Measurements from ENCODE around the gene ERFL. TPM values are rescaled to one million over a fixed set of nuclear protein-coding genes. Genes with fewer than 3 reads are reported as not detected.
"Not testable (repeated sequence)": the region's sequence is repeated elsewhere in the genome, so short reads cannot be mapped to it uniquely, and the experiment has no call there.

The ERFL gene
- total and polyA plus RNA-seq, 4 donors, result 0.46 to 0.81 (median 0.51) TPM; not detected in 1

- Histone ChIP-seq H3K27ac (ENCODE audit: low read depth in 1 of 2, low read length in 2 of 2) (no peak overlapping the region), H3K4me3 (ENCODE audit: low read length in 2 of 2) (no peak overlapping the region), H3K27me3 (ENCODE audit: control insufficient read depth in 1 of 2, insufficient read depth in 2 of 2, low read length in 1 of 2) (no peaks in the 10 kb centered on the region), H3K36me3 (ENCODE audit: control insufficient read depth in 1 of 2, insufficient read depth in 2 of 2, low read length in 1 of 2) (no peaks in the 10 kb centered on the region), H3K9me3 (ENCODE audit: control insufficient read depth, low read length) (no peaks in the 10 kb centered on the region), H3K4me1 (ENCODE audit: control insufficient read depth in 1 of 2, insufficient read depth in 2 of 2, low read length in 2 of 2) (no peaks in the 10 kb centered on the region)
- intact Hi-C loops (cut with DNase I), result loop anchor here (5.0 to 10.0 kb wide), 2 partner anchors 75 to 78 kb away; partner anchors contain the start of gene RABAC1 (in 2 of the 2)
- DNase-seq (no peak), ATAC-seq (ENCODE audit: low FRiP score) (no peak)
- 78 to 80% methylated on average over 7 of the region's 7 CpGs for WGBS, 2 donors
Observed at GRCh38 chr19:41879670-41880328, 48.5 kb downstream of the ERFL start.

- no peaks in the 10 kb centered on the region for H3K9me3 ChIP-seq (ENCODE audit: control insufficient read depth, low read length)
- no peak overlapping the region for H3K4me3 ChIP-seq (ENCODE audit: low read length in 2 of 2)
- H3K27ac ChIP-seq (ENCODE audit: low read depth in 1 of 2, low read length in 2 of 2), result no peak overlapping the region
- DNase-seq (no peak), ATAC-seq (ENCODE audit: low FRiP score) (no peak)
- no peaks in the 10 kb centered on the region for H3K36me3 ChIP-seq (ENCODE audit: control insufficient read depth in 1 of 2, insufficient read depth in 2 of 2, low read length in 1 of 2)
- intact Hi-C loops (cut with DNase I), result no loop called here
- no peaks in the 10 kb centered on the region for H3K4me1 ChIP-seq (ENCODE audit: control insufficient read depth in 1 of 2, insufficient read depth in 2 of 2, low read length in 2 of 2)
- WGBS, 2 donors, result 83 to 84% methylated on average over 21 of the region's 21 CpGs
- no peaks in the 10 kb centered on the region for H3K27me3 ChIP-seq (ENCODE audit: control insufficient read depth in 1 of 2, insufficient read depth in 2 of 2, low read length in 1 of 2)
Observed at GRCh38 chr19:41879080-41879479, 49.2 kb downstream of the ERFL start.

GRCh38 chr19:41877916-41878905 is 50.0 kb downstream of the ERFL start:
- no peaks in the 10 kb centered on the region for H3K4me1 ChIP-seq (ENCODE audit: control insufficient read depth in 1 of 2, insufficient read depth in 2 of 2, low read length in 2 of 2)
- WGBS, 2 donors, result 64% methylated on average over 16 to 17 of the region's 17 CpGs

GRCh38 chr19:41876847-41877832 is 51.1 kb downstream of the ERFL start, which contains the start of gene CD79A:
CD79A (plus strand) TSS chr19:41877279; CDS start chr19:41877305, 26 bp downstream.
- no peak within 1 kb of the TSS for H3K27ac ChIP-seq (ENCODE audit: low read depth in 1 of 2, low read length in 2 of 2)
- H3K4me1 ChIP-seq (ENCODE audit: control insufficient read depth in 1 of 2, insufficient read depth in 2 of 2, low read length in 2 of 2), result no peaks in the 10 kb centered on the region
- ATAC-seq (ENCODE audit: low FRiP score) (peak; percentile 33), DNase-seq (no peak)
- no peaks in the 10 kb centered on the region for H3K27me3 ChIP-seq (ENCODE audit: control insufficient read depth in 1 of 2, insufficient read depth in 2 of 2, low read length in 1 of 2)
- intact Hi-C loops (cut with DNase I), result no loop called here
- no peaks in the 10 kb centered on the region for H3K9me3 ChIP-seq (ENCODE audit: control insufficient read depth, low read length)
- WGBS, 2 donors, result 60 to 62% methylated on average over 9 of the region's 9 CpGs
- no peaks in the 10 kb centered on the region for H3K36me3 ChIP-seq (ENCODE audit: control insufficient read depth in 1 of 2, insufficient read depth in 2 of 2, low read length in 1 of 2)
- H3K4me3 ChIP-seq (ENCODE audit: low read length in 2 of 2), result no peak within 1 kb of the TSS

More at GRCh38 chr19:41877916-41878905, 50.0 kb downstream of the ERFL start:
- DNase-seq, result no peak
- intact Hi-C loops (cut with DNase I), result no loop called here
- no peak overlapping the region for H3K27ac ChIP-seq (ENCODE audit: low read depth in 1 of 2, low read length in 2 of 2)
- no peaks in the 10 kb centered on the region for H3K27me3 ChIP-seq (ENCODE audit: control insufficient read depth in 1 of 2, insufficient read depth in 2 of 2, low read length in 1 of 2)
- no peaks in the 10 kb centered on the region for H3K36me3 ChIP-seq (ENCODE audit: control insufficient read depth in 1 of 2, insufficient read depth in 2 of 2, low read length in 1 of 2)
- no peak for ATAC-seq (ENCODE audit: low FRiP score)
- H3K9me3 ChIP-seq (ENCODE audit: control insufficient read depth, low read length), result no peaks in the 10 kb centered on the region
- H3K4me3 ChIP-seq (ENCODE audit: low read length in 2 of 2), result no peak overlapping the region

GRCh38 chr19:41875973-41876372 is 52.3 kb downstream of the ERFL start:
- H3K9me3 ChIP-seq (ENCODE audit: control insufficient read depth, low read length); H3K4me1 ChIP-seq (ENCODE audit: control insufficient read depth in 1 of 2, insufficient read depth in 2 of 2, low read length in 2 of 2); H3K27me3 ChIP-seq (ENCODE audit: control insufficient read depth in 1 of 2, insufficient read depth in 2 of 2, low read length in 1 of 2); ATAC-seq (ENCODE audit: low FRiP score); H3K36me3 ChIP-seq (ENCODE audit: control insufficient read depth in 1 of 2, insufficient read depth in 2 of 2, low read length in 1 of 2); DNase-seq; H3K4me3 ChIP-seq (ENCODE audit: low read length in 2 of 2); intact Hi-C loops (cut with DNase I); H3K27ac ChIP-seq (ENCODE audit: low read depth in 1 of 2, low read length in 2 of 2): not testable (repeated sequence)
- 77 to 85% methylated on average over 3 of the region's 3 CpGs for WGBS, 2 donors

GRCh38 chr19:41872775-41873647 is 55.2 kb downstream of the ERFL start:
- Histone ChIP-seq H3K4me3 (ENCODE audit: low read length in 2 of 2) (no peak overlapping the region), H3K9me3 (ENCODE audit: control insufficient read depth, low read length) (no peaks in the 10 kb centered on the region), H3K4me1 (ENCODE audit: control insufficient read depth in 1 of 2, insufficient read depth in 2 of 2, low read length in 2 of 2) (no peaks in the 10 kb centered on the region), H3K27ac (ENCODE audit: low read depth in 1 of 2, low read length in 2 of 2) (no peak overlapping the region), H3K36me3 (ENCODE audit: control insufficient read depth in 1 of 2, insufficient read depth in 2 of 2, low read length in 1 of 2) (peaks cover 0 to 4% of the 10 kb centered on the region in 2 donors), H3K27me3 (ENCODE audit: control insufficient read depth in 1 of 2, insufficient read depth in 2 of 2, low read length in 1 of 2) (no peaks in the 10 kb centered on the region)
- intact Hi-C loops (cut with DNase I), result no loop called here
- peak; percentile 64 to 84 for DNase-seq
- no peak for ATAC-seq (ENCODE audit: low FRiP score)
- 49 to 50% methylated on average over 18 of the region's 18 CpGs for WGBS, 2 donors

GRCh38 chr19:41872384-41872774 is 55.9 kb downstream of the ERFL start:
- no peak overlapping the region for H3K4me3 ChIP-seq (ENCODE audit: low read length in 2 of 2)
- WGBS, 2 donors, result 87 to 90% methylated on average over 12 of the region's 12 CpGs

More at GRCh38 chr19:41872384-41872774, 55.9 kb downstream of the ERFL start:
- Histone ChIP-seq H3K27ac (ENCODE audit: low read depth in 1 of 2, low read length in 2 of 2) (no peak overlapping the region), H3K4me1 (ENCODE audit: control insufficient read depth in 1 of 2, insufficient read depth in 2 of 2, low read length in 2 of 2) (no peaks in the 10 kb centered on the region), H3K27me3 (ENCODE audit: control insufficient read depth in 1 of 2, insufficient read depth in 2 of 2, low read length in 1 of 2) (no peaks in the 10 kb centered on the region), H3K36me3 (ENCODE audit: control insufficient read depth in 1 of 2, insufficient read depth in 2 of 2, low read length in 1 of 2) (peaks cover 0 to 4% of the 10 kb centered on the region in 2 donors), H3K9me3 (ENCODE audit: control insufficient read depth, low read length) (no peaks in the 10 kb centered on the region)
- intact Hi-C loops (cut with DNase I), result no loop called here
- DNase-seq, result no peak
- ATAC-seq (ENCODE audit: low FRiP score), result no peak
